Measurements from ENCODE around the gene MMP15.
A peak's percentile ranks its signal among the peaks of the same experiment; 100 is the strongest.
"Not testable (repeated sequence)": the region's sequence is repeated elsewhere in the genome, so short reads cannot be mapped to it uniquely, and the experiment has no call there.

Gene MMP15

GRCh38 chr16:57999971-58000705, 25.4 kb upstream of the MMP15 start, which contains the start of gene ZNF319:
Gene ZNF319, minus strand, starts transcription at chr16:58000672. Its CDS starts 2,407 bp downstream, at chr16:57998265.
- Mint-ChIP-seq H3K27me3 (ENCODE audit: low read depth) (no peaks in the 10 kb centered on the region), H3K27ac (peak within 1 kb of the TSS; percentile 90), H3K4me3 (peak within 1 kb of the TSS; percentile 90), H3K4me1 (ENCODE audit: low read depth) (peaks cover 50% of the 10 kb centered on the region), H3K9me3 (no peaks in the 10 kb centered on the region), H3K36me3 (ENCODE audit: low read depth) (peaks cover 43% of the 10 kb centered on the region)
- DNase-seq (ENCODE audit: low spot score), result no peak

GRCh38 chr16:58000706-58001676, 24.6 kb upstream of the MMP15 start, which contains the start of gene USB1:
Gene USB1, plus strand, starts transcription at chr16:58001407. Its CDS starts 77 bp downstream, at chr16:58001484.
- DNase-seq (ENCODE audit: low spot score), result peak; percentile 87
- Mint-ChIP-seq H3K9me3 (no peaks in the 10 kb centered on the region), H3K4me3 (peak within 1 kb of the TSS; percentile 90), H3K4me1 (ENCODE audit: low read depth) (peaks cover 42% of the 10 kb centered on the region), H3K27me3 (ENCODE audit: low read depth) (no peaks in the 10 kb centered on the region), H3K36me3 (ENCODE audit: low read depth) (peaks cover 35% of the 10 kb centered on the region), H3K27ac (peak within 1 kb of the TSS; percentile 84)

- H3K27me3 Mint-ChIP-seq (ENCODE audit: low read depth), result no peaks in the 10 kb centered on the region
- H3K4me3 Mint-ChIP-seq, result peak overlapping the region; percentile 90
- no peak for DNase-seq (ENCODE audit: low spot score)
- no peaks in the 10 kb centered on the region for H3K9me3 Mint-ChIP-seq
- no peak overlapping the region for H3K27ac Mint-ChIP-seq
- H3K36me3 Mint-ChIP-seq (ENCODE audit: low read depth), result peaks cover 35% of the 10 kb centered on the region
- peaks cover 42% of the 10 kb centered on the region for H3K4me1 Mint-ChIP-seq (ENCODE audit: low read depth)
Observed at GRCh38 chr16:58001781-58002415, 23.7 kb upstream of the MMP15 start.

GRCh38 chr16:58002416-58002800, 23.1 kb upstream of the MMP15 start:
- Mint-ChIP-seq H3K4me1 (ENCODE audit: low read depth) (peaks cover 42% of the 10 kb centered on the region), H3K36me3 (ENCODE audit: low read depth) (peaks cover 35% of the 10 kb centered on the region), H3K9me3 (no peaks in the 10 kb centered on the region), H3K4me3 (peak overlapping the region; percentile 40), H3K27me3 (ENCODE audit: low read depth) (no peaks in the 10 kb centered on the region), H3K27ac (no peak overlapping the region)
- DNase-seq (ENCODE audit: low spot score), result no peak

- no peak overlapping the region for H3K4me3 Mint-ChIP-seq
- H3K27ac Mint-ChIP-seq, result no peak overlapping the region
- no peaks in the 10 kb centered on the region for H3K27me3 Mint-ChIP-seq (ENCODE audit: low read depth)
- no peaks in the 10 kb centered on the region for H3K9me3 Mint-ChIP-seq
- no peak for DNase-seq (ENCODE audit: low spot score)
- peaks cover 36% of the 10 kb centered on the region for H3K4me1 Mint-ChIP-seq (ENCODE audit: low read depth)
- peaks cover 33% of the 10 kb centered on the region for H3K36me3 Mint-ChIP-seq (ENCODE audit: low read depth)
Observed at GRCh38 chr16:58002936-58003335, 22.6 kb upstream of the MMP15 start.

GRCh38 chr16:58004736-58005135, 20.8 kb upstream of the MMP15 start:
- H3K9me3 Mint-ChIP-seq; H3K4me3 Mint-ChIP-seq; H3K27ac Mint-ChIP-seq; H3K27me3 Mint-ChIP-seq (ENCODE audit: low read depth); DNase-seq (ENCODE audit: low spot score): not testable (repeated sequence)
- peaks cover 21% of the 10 kb centered on the region for H3K4me1 Mint-ChIP-seq (ENCODE audit: low read depth)
- H3K36me3 Mint-ChIP-seq (ENCODE audit: low read depth), result peaks cover 31% of the 10 kb centered on the region

- H3K27me3 Mint-ChIP-seq (ENCODE audit: low read depth), result no peaks in the 10 kb centered on the region
- no peaks in the 10 kb centered on the region for H3K4me1 Mint-ChIP-seq (ENCODE audit: low read depth)
- no peak overlapping the region for H3K4me3 Mint-ChIP-seq
- peaks cover 14% of the 10 kb centered on the region for H3K36me3 Mint-ChIP-seq (ENCODE audit: low read depth)
- H3K9me3 Mint-ChIP-seq, result no peaks in the 10 kb centered on the region
- no peak for DNase-seq (ENCODE audit: low spot score)
- no peak overlapping the region for H3K27ac Mint-ChIP-seq
Observed at GRCh38 chr16:58009856-58010416, 15.6 kb upstream of the MMP15 start.

GRCh38 chr16:58010886-58011285, 14.7 kb upstream of the MMP15 start:
- no peaks in the 10 kb centered on the region for H3K27me3 Mint-ChIP-seq (ENCODE audit: low read depth)
- no peak for DNase-seq (ENCODE audit: low spot score)
- peaks cover 13% of the 10 kb centered on the region for H3K36me3 Mint-ChIP-seq (ENCODE audit: low read depth)
- no peak overlapping the region for H3K27ac Mint-ChIP-seq
- no peaks in the 10 kb centered on the region for H3K9me3 Mint-ChIP-seq
- no peak overlapping the region for H3K4me3 Mint-ChIP-seq
- no peaks in the 10 kb centered on the region for H3K4me1 Mint-ChIP-seq (ENCODE audit: low read depth)

GRCh38 chr16:58011652-58012051, 13.9 kb upstream of the MMP15 start:
- no peaks in the 10 kb centered on the region for H3K27me3 Mint-ChIP-seq (ENCODE audit: low read depth)
- no peak overlapping the region for H3K4me3 Mint-ChIP-seq
- no peak overlapping the region for H3K27ac Mint-ChIP-seq
- H3K4me1 Mint-ChIP-seq (ENCODE audit: low read depth), result no peaks in the 10 kb centered on the region
- peaks cover 11% of the 10 kb centered on the region for H3K36me3 Mint-ChIP-seq (ENCODE audit: low read depth)
- no peak for DNase-seq (ENCODE audit: low spot score)
- no peaks in the 10 kb centered on the region for H3K9me3 Mint-ChIP-seq

- H3K27me3 Mint-ChIP-seq (ENCODE audit: low read depth), result no peaks in the 10 kb centered on the region
- no peak overlapping the region for H3K4me3 Mint-ChIP-seq
- DNase-seq (ENCODE audit: low spot score), result no peak
- H3K27ac Mint-ChIP-seq, result no peak overlapping the region
- no peaks in the 10 kb centered on the region for H3K9me3 Mint-ChIP-seq
- peaks cover 4% of the 10 kb centered on the region for H3K36me3 Mint-ChIP-seq (ENCODE audit: low read depth)
- no peaks in the 10 kb centered on the region for H3K4me1 Mint-ChIP-seq (ENCODE audit: low read depth)
Observed at GRCh38 chr16:58012481-58012880, 13.1 kb upstream of the MMP15 start.

- Mint-ChIP-seq H3K4me3 (no peak overlapping the region), H3K27ac (no peak overlapping the region), H3K36me3 (ENCODE audit: low read depth) (no peaks in the 10 kb centered on the region), H3K9me3 (no peaks in the 10 kb centered on the region), H3K27me3 (ENCODE audit: low read depth) (no peaks in the 10 kb centered on the region), H3K4me1 (ENCODE audit: low read depth) (no peaks in the 10 kb centered on the region)
- no peak for DNase-seq (ENCODE audit: low spot score)
Observed at GRCh38 chr16:58013201-58013956, 12.2 kb upstream of the MMP15 start.

- H3K27ac Mint-ChIP-seq, result no peak overlapping the region
- H3K4me3 Mint-ChIP-seq, result no peak overlapping the region
- H3K9me3 Mint-ChIP-seq, result no peaks in the 10 kb centered on the region
- peaks cover 6% of the 10 kb centered on the region for H3K4me1 Mint-ChIP-seq (ENCODE audit: low read depth)
- no peak for DNase-seq (ENCODE audit: low spot score)
- H3K36me3 Mint-ChIP-seq (ENCODE audit: low read depth), result peaks cover 2% of the 10 kb centered on the region
- no peaks in the 10 kb centered on the region for H3K27me3 Mint-ChIP-seq (ENCODE audit: low read depth)
Observed at GRCh38 chr16:58016840-58017446, 8.6 kb upstream of the MMP15 start.

- Mint-ChIP-seq H3K27me3 (ENCODE audit: low read depth) (peaks cover 3% of the 10 kb centered on the region), H3K9me3 (no peaks in the 10 kb centered on the region), H3K4me1 (ENCODE audit: low read depth) (peaks cover 6% of the 10 kb centered on the region), H3K36me3 (ENCODE audit: low read depth) (peaks cover 2% of the 10 kb centered on the region), H3K4me3 (no peak overlapping the region), H3K27ac (no peak overlapping the region)
- DNase-seq (ENCODE audit: low spot score), result no peak
Observed at GRCh38 chr16:58018803-58019202, 6.8 kb upstream of the MMP15 start.
